ENCODE data around the gene SGMS1.
"Not testable (repeated sequence)": the region's sequence is repeated elsewhere in the genome, so short reads cannot be mapped to it uniquely, and the experiment has no call there.

Gene SGMS1

DNA sequence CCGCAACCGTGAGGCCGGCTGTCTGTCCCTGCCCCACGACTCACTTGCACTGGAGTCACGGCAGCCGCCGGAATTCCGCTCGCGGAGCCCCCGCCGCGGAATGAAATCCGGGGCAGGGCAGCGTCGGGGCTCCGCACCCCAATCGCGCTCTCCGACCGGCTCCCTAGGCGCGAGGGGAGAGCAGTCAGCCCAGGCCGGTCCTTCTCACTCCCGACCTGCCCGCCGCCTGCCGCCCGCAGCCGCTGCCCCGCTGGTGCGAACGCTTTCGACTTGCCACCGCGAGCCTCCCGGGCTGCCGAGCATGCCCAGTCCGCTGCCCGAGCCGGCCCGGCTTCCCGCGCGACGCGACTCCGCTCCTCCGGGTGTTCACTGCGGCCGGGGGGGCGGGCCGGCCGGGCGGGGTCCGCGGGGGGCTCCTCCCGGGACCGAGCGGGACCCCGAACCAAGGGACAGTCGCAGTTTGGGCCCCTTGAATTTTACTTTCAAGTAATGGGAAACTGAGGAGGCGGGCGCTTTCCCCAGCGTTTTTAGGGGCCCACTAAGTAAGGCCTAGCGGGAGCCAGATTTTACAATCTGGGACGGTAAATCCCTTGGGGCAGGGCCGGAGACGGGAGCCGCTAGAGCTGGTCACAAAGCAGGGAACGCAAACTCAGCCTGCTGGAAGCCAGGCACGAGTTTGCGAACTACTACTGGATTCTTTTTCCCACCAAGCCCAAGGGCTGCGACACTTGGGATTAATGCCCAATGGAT, at the start of gene SGMS1:
Gene SGMS1 (minus strand): TSS at position 294 of the 750 bp plus-strand sequence. CDS start 279,842 bp downstream, outside the sequence.
- peak; percentile 59 for DNase-seq (ENCODE audit: low read depth)

DNA sequence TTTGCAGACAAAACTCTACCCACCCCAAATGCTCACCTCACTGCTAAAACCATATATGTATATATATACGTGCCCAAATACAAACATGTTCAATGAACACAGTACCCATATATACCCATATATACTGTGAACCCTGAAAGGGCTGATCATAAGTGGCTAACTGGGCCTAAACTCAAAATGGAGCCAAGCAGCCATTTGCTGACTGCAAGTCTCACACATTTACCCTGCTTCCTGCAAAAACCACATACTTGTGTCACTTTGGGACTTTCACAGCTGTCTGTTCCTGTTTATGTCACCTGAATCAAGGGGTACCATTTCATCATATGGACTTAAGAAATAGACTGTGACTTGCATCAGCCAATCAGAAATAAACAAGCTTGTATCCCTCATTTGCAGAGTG, 48.4 kb upstream of the SGMS1 start:
- not testable (repeated sequence) for DNase-seq (ENCODE audit: low read depth)

DNA sequence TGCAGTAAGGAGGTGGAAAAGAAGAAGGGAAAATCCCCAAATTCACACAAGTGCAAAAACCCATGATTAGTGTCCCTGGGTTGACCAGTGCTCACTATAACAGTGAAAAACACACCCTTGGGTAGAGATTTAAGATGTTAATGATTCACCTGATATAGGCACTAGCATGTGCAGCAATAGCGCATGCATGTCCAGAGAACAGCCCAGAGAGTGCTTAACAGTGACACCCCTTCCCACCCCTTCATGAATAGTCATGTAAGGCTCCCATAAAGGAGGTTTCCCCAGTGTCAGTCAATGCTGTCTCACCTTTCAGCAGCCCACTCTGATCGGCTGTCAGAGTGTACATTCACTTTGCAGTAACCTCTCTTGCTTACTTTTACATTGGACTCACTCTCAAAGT, 47.9 kb upstream of the SGMS1 start:
- not testable (repeated sequence) for DNase-seq (ENCODE audit: low read depth)

DNA sequence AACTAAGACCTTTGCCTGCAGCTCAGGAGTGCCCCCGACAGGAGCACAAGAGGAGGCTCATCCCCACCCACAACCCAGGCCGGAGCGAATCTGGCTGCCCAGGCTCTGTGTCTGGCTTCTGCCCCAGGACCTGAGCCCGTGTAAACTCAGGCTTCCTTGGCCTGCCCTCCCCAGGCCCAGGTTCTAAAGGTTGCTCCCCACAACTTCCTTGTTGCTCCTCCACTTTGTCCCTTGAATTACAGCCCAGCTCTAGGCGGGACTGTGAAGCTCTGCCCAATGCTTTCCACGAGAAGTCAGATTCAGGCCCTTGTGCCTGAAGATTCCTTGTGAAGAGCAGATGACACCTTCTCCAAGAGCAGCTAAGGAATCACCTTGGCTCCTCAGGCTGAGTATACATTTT, 46.2 kb upstream of the SGMS1 start:
- DNase-seq (ENCODE audit: low read depth), result not testable (repeated sequence)

DNA sequence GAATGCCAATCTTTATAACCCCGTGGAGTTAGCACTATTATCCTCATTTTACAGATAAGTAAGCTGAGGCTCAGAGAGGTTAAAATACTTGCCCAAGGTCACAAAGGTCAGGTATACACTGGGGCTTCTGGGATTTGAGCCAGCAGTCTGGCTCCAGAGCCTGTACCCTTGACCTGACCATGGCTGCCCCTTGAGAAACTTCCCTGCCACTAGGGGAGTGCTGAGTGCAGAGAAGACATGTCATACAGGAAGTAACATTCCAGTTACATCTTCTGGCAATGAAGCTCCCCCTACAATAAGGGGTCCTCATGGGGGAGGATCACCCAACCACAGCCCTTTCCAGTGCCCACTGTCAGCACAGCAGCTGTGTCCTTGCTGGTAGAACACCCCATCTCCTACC, 43.6 kb upstream of the SGMS1 start:
- not testable (repeated sequence) for DNase-seq (ENCODE audit: low read depth)

DNA sequence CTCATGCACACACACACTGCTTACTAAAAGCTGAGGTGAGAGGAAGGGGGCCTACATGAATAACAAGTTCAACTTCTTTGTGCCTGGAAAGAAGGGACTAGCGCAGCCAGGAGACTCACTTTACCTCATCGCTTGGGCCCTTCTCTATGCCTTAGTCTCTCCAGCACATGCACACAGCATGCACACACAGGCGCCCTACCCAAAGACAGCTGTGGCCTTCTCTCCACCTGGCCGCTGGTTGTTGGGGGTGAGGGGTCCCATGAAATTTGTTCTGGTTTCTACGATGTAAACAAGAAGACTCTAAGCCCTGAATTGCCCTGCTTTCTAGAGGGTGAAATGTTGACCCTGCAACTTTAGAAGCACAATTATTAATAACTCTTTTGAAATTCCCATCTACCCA, 38.7 kb upstream of the SGMS1 start:
- not testable (repeated sequence) for DNase-seq (ENCODE audit: low read depth)

DNA sequence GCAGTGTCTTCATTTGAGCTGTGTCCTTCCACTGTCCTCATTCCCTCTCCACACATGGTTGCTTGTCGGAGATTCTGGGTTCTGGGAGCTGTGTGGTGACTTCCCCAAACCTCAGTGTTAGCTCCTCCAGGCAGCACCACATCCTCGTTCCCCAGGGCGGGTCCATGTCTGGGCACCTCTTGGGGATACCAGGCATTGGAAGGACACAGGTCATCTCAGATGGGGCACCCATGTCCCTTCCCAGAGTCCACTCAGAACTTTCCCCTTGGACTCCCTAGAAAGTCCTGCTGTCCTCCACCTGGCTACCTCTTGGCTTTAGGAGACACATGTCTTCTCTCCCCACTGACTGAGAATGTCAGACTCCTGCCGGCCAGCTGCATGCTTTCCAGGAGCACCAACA, 37.8 kb upstream of the SGMS1 start:
- not testable (repeated sequence) for DNase-seq (ENCODE audit: low read depth)

DNA sequence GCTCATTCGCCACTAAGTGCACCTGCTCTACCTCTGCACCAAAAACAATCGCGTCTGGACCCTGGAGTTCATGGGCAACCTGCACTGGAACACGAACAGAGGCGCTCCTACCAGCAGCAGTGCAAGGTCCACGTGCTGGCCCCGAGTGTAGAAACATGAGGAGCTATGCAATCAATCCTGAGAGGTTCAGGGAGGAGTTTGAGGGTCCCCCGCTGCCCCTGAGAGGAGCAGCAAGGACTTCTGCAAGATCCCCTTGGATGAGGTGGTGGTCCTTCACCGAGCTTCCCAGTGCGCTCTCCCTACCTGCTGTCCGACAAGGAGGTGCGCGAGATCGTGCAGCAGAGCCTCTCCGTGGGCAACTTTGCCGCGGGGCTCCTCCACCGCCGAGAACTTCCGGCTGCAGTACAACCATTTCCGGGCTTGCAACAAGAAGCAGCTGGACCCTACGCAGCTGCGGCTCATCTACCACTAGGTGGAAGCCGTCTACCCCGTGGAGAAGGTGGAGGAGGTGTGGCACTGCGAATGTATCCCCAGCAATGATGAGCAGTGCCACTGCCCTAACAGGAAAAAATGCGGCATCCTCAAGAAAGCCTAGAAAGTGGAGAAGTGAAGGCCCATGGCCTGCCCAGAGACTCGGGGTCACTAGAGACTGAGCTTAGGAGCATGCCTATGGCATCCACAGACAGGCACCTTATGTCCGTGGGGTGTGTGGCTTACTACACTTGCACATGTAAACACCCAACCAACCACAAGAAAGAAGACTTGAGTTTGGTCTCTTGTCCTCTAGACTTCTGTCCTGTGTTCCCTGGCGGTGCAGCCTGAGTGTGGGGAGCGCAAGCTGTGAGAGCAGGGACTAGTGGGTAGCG, 36.3 kb upstream of the SGMS1 start:
- DNase-seq (ENCODE audit: low read depth), result not testable (repeated sequence)

DNA sequence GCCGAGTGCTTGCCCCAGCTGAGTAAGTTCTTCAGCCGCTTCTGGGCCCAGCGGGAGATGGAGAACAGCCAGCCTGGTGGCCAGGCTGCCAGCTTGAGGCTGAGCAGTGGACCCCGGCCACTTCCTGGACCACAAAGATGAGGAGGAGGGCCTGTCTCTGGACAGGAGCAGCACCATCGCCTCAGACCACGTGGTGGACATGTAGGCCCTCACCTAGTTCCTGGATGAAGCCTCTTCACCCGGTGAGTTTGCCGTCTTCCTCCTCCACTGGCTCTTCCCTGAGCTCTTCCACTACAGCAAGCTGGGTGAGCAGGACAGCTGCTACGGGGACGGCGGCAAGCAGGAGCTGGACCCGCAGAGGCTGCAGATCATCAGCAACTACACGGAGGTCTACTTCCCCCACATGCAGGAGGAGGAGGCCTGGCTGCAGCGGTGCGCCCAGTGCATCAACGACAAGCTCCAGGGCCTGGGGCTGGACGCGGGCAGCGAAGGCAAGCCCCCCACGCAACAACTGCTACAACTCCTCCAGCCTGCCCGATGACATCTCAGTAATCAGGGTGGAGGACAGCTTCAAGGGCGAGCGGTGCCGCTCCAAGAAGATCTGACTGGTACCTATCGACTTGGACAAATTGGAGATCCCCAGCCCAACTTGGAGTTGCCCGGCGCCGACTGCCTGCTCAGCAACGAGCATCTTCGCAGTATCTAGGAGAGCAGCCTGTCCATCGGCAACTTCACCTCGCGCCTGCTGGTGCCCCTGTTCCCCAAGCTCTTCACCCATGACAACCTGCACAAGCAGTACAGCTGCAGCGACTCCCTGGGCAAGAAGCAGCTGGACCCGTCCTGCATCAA, 35.5 kb upstream of the SGMS1 start:
- DNase-seq (ENCODE audit: low read depth), result not testable (repeated sequence)

DNA sequence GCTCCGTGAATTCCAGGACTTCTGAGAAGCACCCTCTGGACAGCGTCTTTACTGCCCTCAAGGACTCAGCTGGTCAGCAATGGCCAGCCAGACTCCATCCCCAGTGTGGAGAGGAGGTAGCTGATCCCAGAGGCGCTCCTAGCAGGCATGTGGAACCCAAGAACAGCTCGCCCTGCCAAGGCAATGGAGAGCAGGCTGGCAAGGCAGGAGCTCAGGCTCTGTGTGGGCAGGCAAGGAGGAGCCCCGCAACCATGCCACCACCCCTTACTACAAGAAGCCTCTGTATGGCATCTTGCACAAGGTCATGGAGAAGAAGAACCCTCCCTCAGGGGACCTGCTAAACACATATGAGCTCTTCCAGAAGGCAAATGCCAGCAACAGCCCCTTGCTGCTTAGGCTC, 34.4 kb upstream of the SGMS1 start:
- DNase-seq (ENCODE audit: low read depth), result no peak

DNA sequence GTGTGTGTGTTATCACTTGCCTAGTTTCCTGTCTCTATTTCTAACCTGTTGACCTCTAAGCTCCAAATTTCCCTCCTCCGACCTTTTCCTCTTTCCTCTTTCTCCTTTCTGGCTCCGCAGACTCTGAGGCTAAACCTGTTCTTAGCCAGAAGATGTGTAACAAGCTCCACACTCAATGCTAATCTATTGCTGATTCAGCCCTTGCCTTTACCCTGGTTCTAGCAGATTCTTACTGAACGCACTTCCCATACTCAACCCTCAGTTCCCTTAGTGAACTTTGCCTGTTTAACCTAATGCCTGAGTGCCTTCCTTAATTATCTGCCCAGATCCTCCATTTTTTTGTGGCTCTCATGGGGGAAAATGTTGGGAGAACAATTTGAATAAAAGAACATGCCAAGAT, 30.0 kb upstream of the SGMS1 start:
- DNase-seq (ENCODE audit: low read depth), result no peak

DNA sequence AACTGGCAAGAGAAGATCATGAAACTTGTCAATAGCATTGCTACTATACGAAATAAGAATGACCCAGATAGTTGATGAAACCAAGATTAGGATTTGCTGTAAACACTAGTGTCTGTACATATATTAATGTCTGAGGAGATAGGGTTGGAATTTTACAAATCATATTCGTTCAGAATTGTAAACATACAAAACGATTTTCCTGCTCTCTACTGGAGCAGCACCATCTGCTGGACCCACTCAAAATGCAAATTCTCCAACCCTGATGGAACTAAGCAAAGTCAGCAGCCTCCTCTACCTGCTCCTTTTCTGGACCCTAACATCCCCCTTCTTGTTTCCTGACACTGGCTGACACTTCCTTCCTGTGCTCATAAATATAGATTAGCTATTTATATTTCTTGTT, 29.4 kb upstream of the SGMS1 start:
- no peak for DNase-seq (ENCODE audit: low read depth)

DNA sequence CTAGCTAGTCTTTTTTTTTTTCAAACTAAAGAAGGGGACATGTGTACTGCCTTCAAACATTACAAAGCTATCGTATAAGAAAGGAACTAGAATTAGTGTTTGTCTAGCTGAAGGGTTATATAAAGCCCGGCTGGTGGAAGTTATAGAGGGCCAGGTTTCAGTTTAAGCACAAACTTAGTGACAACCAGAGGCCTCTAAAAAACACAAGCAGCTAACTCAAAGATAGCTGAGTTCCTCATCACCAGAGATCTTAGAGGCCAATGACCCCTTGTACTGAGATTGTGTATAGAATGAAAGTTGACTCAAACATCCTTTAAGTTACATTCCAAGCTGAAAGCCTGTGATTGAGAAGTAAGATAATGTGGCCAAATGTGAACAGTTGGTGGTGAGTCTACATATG, 28.1 kb upstream of the SGMS1 start:
- no peak for DNase-seq (ENCODE audit: low read depth)

DNA sequence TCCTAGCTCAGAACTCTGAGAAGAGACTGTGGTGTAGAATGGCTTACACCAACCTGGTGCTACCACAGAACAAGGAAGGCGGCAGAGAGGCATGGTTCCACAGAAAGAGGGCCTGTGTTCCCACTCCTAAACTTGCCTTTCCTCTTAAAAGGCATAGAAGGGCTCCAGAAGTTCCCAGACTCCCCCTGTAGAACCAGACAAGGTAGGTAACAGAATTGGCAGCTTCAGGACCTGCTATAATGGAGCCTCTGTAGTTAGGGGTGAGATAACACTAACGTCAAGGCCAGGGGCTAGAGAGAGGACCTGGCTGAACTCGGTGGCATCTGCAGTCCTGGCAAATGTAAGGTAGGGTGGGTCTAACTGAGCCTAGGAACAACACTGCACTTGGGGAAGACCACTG, 26.7 kb upstream of the SGMS1 start:
- no peak for DNase-seq (ENCODE audit: low read depth)

DNA sequence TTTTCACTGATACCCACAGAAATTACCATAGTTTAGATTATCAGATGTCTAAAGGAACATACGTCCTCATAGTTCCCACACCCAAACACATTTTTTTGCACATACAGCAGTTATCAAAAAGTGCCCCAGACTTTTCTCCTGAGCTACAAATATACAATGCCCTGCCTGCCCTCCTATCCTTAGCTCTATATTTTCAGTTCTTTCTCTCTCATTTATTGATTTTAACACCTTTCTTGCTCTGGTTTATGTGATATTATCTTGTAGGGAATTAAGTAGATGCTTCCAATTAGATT, 25.1 kb upstream of the SGMS1 start:
- no peak for DNase-seq (ENCODE audit: low read depth)

DNA sequence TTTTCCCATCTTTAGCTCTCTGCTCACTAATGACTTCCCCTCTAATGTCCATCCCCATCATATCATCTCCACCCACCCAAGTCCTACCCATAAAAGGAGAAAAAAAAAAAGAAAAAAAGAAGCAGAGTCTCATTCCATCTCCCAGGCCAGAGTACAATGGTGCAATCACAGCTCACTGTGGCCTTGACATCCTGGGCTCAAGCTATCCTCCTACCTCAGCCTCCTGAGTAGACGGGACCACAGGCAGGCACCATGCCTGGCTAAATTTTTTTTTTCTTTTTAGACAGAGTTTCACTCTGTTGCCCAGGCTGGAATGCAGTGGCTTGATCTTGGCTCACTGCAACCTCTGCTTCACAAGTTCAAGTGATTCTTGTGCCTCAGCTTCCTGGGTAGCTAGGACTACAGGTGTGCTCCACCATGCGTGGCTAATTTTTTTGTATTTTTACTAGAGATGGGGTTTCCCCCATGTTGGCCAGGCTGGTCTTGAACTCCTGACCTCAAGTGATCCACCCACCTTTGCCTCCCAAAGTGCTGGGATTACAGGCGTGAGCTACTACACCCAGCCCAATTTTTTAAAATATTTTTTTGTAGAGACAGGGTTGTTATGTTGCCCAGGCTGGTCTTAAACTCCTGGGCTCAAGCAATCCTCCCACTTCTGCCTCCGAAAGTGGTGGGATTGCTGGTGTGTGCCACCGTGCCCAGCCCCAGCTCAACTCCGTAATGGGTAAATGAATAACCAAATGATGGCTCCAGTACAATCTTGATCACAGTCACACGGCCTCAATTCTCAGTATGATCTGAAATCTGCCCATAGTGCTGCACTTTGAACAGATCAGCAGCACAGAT, 24.6 kb upstream of the SGMS1 start:
- DNase-seq (ENCODE audit: low read depth), result no peak

DNA sequence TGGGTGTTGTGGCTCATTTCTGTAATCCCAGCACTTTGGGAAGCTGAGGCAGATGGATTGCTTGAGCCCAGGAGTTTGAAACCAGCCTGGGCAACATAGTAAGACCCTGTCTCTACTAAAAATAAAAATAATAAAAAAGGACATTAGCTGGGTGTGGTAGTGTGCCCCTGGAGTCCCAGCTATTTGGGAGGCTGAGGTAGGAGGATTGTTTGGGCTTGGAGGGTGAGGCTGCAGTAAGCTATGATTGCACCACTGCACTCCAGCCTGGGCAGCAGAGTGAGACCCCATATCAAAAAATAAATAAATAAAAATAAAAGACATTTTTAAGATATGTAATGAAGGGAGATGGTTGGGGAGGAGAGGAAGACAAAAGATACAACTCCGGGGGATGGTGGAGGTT, 23.6 kb upstream of the SGMS1 start:
- DNase-seq (ENCODE audit: low read depth), result not testable (repeated sequence)

DNA sequence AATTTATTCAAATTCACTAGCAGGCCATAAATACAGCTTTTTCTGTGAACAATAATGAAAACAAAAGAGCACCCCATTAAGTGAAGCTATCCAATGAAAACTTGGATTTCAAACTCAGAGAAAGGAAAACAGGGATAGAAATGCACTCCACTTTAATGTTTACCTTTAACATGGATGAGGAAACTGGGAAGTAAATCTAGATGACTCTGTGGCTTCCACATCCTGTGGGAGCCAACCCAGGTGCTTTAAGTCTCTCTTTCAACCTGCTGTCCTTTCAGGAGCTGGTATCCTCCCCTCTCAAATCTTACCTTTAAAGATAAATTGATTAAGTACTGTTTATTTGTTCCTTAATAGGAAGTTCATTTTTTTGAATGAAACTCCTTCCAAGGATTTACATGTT, 21.5 kb upstream of the SGMS1 start:
- no peak for DNase-seq (ENCODE audit: low read depth)

DNA sequence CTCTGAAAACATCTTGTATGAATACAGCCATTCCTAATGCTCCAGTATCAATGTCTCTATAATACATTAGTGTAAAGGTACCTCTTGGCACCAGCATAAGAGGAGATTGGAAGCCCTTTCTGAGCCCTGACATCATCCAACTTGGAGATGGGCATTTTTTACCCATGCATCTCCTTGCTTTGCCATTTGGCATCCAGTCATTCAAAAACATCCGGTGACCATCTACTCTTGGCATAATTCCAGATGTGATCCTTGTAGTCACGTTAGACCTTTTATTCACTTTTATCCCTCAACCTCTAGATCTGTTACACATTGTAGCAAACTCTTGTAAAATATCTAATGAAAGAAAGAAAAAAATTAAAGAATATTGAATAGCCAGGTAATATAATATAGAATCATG, 17.9 kb upstream of the SGMS1 start:
- no peak for DNase-seq (ENCODE audit: low read depth)

DNA sequence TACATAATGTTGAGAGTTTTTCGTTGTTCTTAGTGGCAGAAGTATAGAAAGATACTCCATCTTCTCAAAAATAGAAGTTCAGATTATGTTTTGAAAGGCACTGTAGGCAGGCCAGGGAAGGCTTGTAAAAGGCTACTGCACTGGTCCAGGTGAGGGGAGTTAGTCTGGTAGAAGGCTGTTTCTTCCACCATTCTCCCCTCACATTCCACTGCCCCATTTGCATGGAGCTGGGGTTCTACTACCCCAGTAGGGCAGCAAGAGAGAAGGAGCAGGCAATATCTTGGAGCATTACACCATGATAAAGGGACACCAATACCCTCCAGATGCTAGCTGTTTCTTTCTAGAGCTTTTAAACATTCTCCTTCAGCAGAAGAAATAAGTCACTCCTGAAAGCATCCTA, 16.5 kb upstream of the SGMS1 start:
- no peak for DNase-seq (ENCODE audit: low read depth)

All from stimulated activated CD8-positive, alpha-beta memory T cell treated with anti-CD3 and anti-CD28 coated beads, Interleukin-7, amount 100 ng/mL, for 24 hours (primary cell).